Measurements from ENCODE around the gene EXOC6B.

DNA sequence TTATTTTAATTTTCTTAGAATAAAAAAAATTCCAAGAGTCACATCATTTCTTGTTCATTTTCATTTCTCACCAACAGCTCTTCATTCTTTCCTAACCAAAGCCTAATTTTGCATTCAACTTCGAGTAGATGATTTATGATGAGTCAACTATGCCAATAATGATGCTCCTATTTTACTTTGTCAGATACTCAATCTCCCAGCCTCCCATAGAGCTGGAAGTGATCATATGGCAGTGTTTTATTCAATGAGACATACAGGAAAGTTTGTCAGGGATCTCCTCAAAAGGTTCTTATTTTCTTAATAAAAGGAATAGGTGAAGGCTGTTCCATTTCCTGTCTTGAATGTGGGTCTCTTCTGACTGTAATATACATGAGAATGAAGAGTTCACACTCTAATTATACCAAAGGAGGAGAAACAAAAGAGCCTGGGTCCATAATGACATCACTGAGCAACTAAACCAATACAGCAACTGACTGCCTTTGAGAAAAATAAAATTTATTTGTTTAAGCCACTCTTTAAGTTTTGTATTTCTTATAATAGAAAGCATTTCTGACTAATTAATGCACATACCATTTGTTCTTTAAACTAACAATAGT lies 447.0 kb downstream of the EXOC6B start:
- TF ChIP-seq CTCF (IDR thresholded peaks at IDR 0.05) (no peak), POLR2A (IDR thresholded peaks at IDR 0.05) (no peak)

Measured in body of pancreas (tissue), 4 donors.